PC-9 (cell line): Measurements from ENCODE around the gene TAMALIN. TPM values are rescaled to one million over a fixed set of nuclear protein-coding genes. Genes with fewer than 3 reads are reported as not detected.

Experiments used
- Bru-seq: library from RNA; stranded (reverse); fragments of 400-500 nt; gene quantifications from one replicate; lab custom pipeline; 2021; lab: Mats Ljungman, UMichigan
- BruChase-seq, 2 experiments: library from RNA; stranded (reverse); fragments of 400-500 nt; gene quantifications; one replicate each; lab custom pipeline; 2021; lab: Mats Ljungman, UMichigan
- BruUV-seq: library from RNA; stranded (reverse); fragments of 400-500 nt; replicated peaks from 2 replicates; lab custom pipeline; 2021; lab: Mats Ljungman, UMichigan
- CTCF ChIA-PET: fragments of 300-600 bp; sonication (Branson Sonifier 250); formaldehyde crosslinking; loops from one replicate; lab custom pipeline; 2022; ENCODE audit warnings: antibody characterized with exemption; lab: Charles Lee
- POLR2A ChIA-PET: fragments of 300-600 bp; sonication (Branson Sonifier 250); formaldehyde crosslinking; loops from one replicate; lab custom pipeline; 2022; ENCODE audit warnings: antibody characterized with exemption; ENCODE audit not compliant: unreplicated experiment; lab: Charles Lee
- DNase-seq, 2 experiments: peaks; one replicate each; pipeline versions ENCODE4 v3.0.0 to v3.0.0-alpha.2; 2015 to 2022; ENCODE audit warnings: mixed read lengths in 1 of 2
- H2AFZ ChIP-seq: fragments of 200-600 bp; sonication (generic); 2 replicates; pipeline ENCODE4 v1.8.1; 2017; ENCODE audit warnings: antibody characterized with exemption
- H3F3A ChIP-seq: fragments of 200-600 bp; sonication (generic); 2 replicates; pipeline ENCODE4 v1.8.1; 2017; ENCODE audit warnings: antibody characterized with exemption, mild to moderate bottlenecking, low read depth; ENCODE audit not compliant: insufficient read depth
- H3K27ac ChIP-seq: fragments of 200-600 bp; sonication (generic); 2 replicates; pipeline ENCODE4 v1.6.1; 2016; ENCODE audit warnings: mixed run types
- H3K27me3 ChIP-seq: fragments of 200-600 bp; sonication (generic); 2 replicates; pipeline ENCODE4 v1.6.1; 2016; ENCODE audit warnings: low read depth, mixed run types; ENCODE audit not compliant: insufficient read depth
- H3K36me3 ChIP-seq: fragments of 200-600 bp; sonication (generic); 2 replicates; pipeline ENCODE4 v1.6.1; 2016; ENCODE audit warnings: low read depth, mixed run types
- H3K4me1 ChIP-seq: fragments of 200-600 bp; sonication (generic); replicated peaks from 2 replicates; pipeline ENCODE4 v1.6.1; 2016; ENCODE audit warnings: mixed run types; ENCODE audit not compliant: insufficient read depth
- H3K4me2 ChIP-seq: fragments of 200-600 bp; sonication (generic); 2 replicates; pipeline ENCODE4 v1.6.1; 2017; ENCODE audit warnings: mixed run types
- H3K4me3 ChIP-seq: fragments of 200-600 bp; sonication (generic); 2 replicates; pipeline ENCODE4 v1.6.1; 2016; ENCODE audit warnings: mixed run types
- H3K79me2 ChIP-seq: fragments of 200-600 bp; sonication (generic); 2 replicates; pipeline ENCODE4 v1.6.1; 2017; ENCODE audit warnings: low read depth, mixed run types
- H3K9me2 ChIP-seq: fragments of 200-600 bp; sonication (generic); 2 replicates; pipeline ENCODE4 v1.8.1; 2017; ENCODE audit warnings: mild to moderate bottlenecking; ENCODE audit not compliant: insufficient read depth
- H3K9me3 ChIP-seq: fragments of 200-600 bp; sonication (generic); 2 replicates; pipeline ENCODE4 v1.8.1; 2016; ENCODE audit warnings: low read depth; ENCODE audit not compliant: insufficient read depth
- H4K20me1 ChIP-seq: fragments of 200-600 bp; sonication (generic); 2 replicates; pipeline ENCODE4 v1.8.1; 2017; ENCODE audit not compliant: insufficient read depth
- EZH2 ChIP-seq: fragments of 200-600 bp; sonication (generic); IDR thresholded peaks from 2 replicates; pipeline ENCODE4 v1.8.0; 2017; ENCODE audit warnings: antibody characterized with exemption, low read depth
- intact Hi-C: fragments of 100-400 bp; cut with micrococcal nuclease; formaldehyde crosslinking; loops from one replicate; pipeline ENCODE4 v1.10.0; 2022; ENCODE audit not compliant: unreplicated experiment
- long read RNA-seq: library from polyadenylated mRNA; stranded (forward); transcript quantifications from one replicate; pipeline ENCODE4 v2.0.0, GENCODE V29; 2022
- total RNA-seq: library from RNA; stranded (reverse); gene quantifications from 2 replicates; pipeline ENCODE4 v1.2.3, GENCODE V29; 2021
- TF ChIP-seq, protein P1 (sequence below): fragments of 200-600 bp; sonication (generic); conservative IDR thresholded peaks from 2 replicates; pipeline ENCODE4 v1.6.1; 2017; ENCODE audit warnings: mixed run types, antibody characterized with exemption, mild to moderate bottlenecking, moderate library complexity

Gene TAMALIN
- 0.50 TPM in 1 of 2 replicates, not detected in the other for total RNA-seq
- percentile 7 among the genes with signal in this experiment for Bru-seq, nascent RNA
- BruChase-seq, experiment 1, labeled RNA remaining after a 2-hour chase: percentile 28 among the genes with signal in this experiment
- BruChase-seq, experiment 2, labeled RNA remaining after a 6-hour chase: percentile 30 among the genes with signal in this experiment
- long read RNA-seq: 0 reads

DNA sequence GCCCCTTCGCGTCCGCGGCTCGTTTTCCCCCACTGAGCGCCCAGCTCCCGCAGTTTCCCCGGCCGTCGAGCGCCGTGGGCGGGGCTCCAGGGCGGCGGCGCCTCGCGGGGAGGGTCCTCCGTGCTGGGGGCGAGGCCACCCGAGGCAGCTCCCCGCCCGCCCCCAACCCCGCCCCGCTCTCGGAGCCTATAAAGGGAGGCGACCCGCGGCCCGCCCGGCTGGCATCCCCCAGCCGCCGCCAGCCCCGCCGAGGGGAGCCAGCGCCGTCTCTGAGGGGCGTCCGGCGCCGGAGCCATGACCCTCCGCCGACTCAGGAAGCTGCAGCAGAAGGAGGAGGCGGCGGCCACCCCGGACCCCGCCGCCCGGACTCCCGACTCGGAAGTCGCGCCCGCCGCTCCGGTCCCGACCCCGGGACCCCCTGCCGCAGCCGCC lies at the start of gene TAMALIN:
Gene TAMALIN (plus strand): TSS at position 221 of the 432 bp plus-strand sequence. CDS start 74 bp downstream, at position 295.
- H3K79me2 ChIP-seq: no peaks in the 10 kb centered on the region
- no peak for TF ChIP-seq EZH2
- TF ChIP-seq, protein P1, sequence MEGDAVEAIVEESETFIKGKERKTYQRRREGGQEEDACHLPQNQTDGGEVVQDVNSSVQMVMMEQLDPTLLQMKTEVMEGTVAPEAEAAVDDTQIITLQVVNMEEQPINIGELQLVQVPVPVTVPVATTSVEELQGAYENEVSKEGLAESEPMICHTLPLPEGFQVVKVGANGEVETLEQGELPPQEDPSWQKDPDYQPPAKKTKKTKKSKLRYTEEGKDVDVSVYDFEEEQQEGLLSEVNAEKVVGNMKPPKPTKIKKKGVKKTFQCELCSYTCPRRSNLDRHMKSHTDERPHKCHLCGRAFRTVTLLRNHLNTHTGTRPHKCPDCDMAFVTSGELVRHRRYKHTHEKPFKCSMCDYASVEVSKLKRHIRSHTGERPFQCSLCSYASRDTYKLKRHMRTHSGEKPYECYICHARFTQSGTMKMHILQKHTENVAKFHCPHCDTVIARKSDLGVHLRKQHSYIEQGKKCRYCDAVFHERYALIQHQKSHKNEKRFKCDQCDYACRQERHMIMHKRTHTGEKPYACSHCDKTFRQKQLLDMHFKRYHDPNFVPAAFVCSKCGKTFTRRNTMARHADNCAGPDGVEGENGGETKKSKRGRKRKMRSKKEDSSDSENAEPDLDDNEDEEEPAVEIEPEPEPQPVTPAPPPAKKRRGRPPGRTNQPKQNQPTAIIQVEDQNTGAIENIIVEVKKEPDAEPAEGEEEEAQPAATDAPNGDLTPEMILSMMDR: no peak
- ChIA-PET CTCF (no interaction called here), POLR2A (no interaction called here)
- no peaks in the 10 kb centered on the region for H3K9me3 ChIP-seq
- H3K4me3 ChIP-seq: no peak within 1 kb of the TSS
- H3K27me3 ChIP-seq: no peaks in the 10 kb centered on the region
- no peaks in the 10 kb centered on the region for H3K4me1 ChIP-seq
- H3K27ac ChIP-seq: no peak within 1 kb of the TSS
- H3K36me3 ChIP-seq: no peaks in the 10 kb centered on the region
- DNase-seq: no peak
- no peaks in the 10 kb centered on the region for H4K20me1 ChIP-seq
- no peak within 1 kb of the TSS for H3K4me2 ChIP-seq
- H3K9me2 ChIP-seq: no peaks in the 10 kb centered on the region
- intact Hi-C loops: no loop called here
- no peak within 1 kb of the TSS for H2AFZ ChIP-seq
- BruUV-seq: no TSS peak
- 0 out of 2 replicates have a peak, but pooled peaks cover 4% of the 10 kb centered on the region for H3F3A ChIP-seq

DNA sequence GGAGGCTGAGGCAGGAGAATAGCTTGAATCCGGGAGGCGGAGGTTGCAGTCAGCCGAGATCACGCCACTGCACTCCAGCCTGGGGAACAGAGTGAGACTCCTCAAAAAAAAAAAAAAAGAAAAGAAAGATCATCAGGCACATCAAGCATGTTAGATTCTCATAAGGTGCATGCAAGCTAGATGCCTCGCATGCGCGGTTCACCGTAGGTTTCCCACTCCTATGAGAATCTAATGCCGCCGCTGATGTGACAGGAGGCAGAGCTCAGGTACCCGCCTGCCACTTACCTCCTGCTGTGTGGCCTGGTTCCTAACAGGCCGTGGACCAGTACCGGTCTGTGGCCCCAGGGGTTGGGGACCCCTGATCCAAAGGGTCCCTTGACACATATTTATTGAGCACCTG lies 48.2 kb upstream of the TAMALIN start:
- H3K4me3 ChIP-seq: no peak overlapping the region
- CTCF ChIA-PET: no interaction called here
- POLR2A ChIA-PET: no interaction called here
- no TSS peak for BruUV-seq
- H3K27me3 ChIP-seq: no peaks in the 10 kb centered on the region
- peaks cover 22% of the 10 kb centered on the region for H3K4me1 ChIP-seq
- H3K9me2 ChIP-seq: no peaks in the 10 kb centered on the region
- H3K79me2 ChIP-seq: peaks cover 34% of the 10 kb centered on the region
- H2AFZ ChIP-seq: no peak overlapping the region
- peaks cover 3% of the 10 kb centered on the region; the same call in 1 of the 2 replicates for H4K20me1 ChIP-seq
- H3K9me3 ChIP-seq: no peaks in the 10 kb centered on the region
- no peak for TF ChIP-seq EZH2
- TF ChIP-seq, protein P1: no peak
- no peak for DNase-seq
- intact Hi-C loops: no loop called here
- no peaks in the 10 kb centered on the region; the same call in 1 of the 2 replicates for H3F3A ChIP-seq
- H3K27ac ChIP-seq: no peak overlapping the region
- H3K4me2 ChIP-seq: no peak overlapping the region
- H3K36me3 ChIP-seq: no peaks in the 10 kb centered on the region; the same call in 1 of the 2 replicates

DNA sequence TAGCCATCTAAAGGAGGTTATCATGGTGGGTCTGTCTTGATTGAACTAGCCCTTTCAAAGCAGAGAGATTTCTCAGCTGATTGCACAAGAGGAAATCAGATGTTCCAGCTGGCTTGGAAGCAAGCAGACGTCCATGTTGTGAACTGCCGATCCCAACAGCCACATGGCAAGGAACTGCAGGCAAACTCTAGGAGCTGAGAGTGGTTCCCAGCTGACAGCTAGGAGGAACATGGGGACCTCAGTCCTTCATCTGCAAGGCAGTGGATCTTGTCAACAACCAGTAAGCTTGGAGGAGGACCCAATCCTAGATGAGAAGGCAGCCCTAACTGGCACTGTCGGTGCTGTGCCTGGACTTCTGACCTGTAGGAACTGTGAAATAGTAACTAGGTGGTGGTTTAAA lies 47.5 kb upstream of the TAMALIN start:
- intact Hi-C loops: no loop called here
- no TSS peak for BruUV-seq
- Histone ChIP-seq H3K4me3 (no peak overlapping the region), H3K4me1 (peaks cover 15% of the 10 kb centered on the region), H3K9me2 (no peaks in the 10 kb centered on the region), H3K36me3 (no peaks in the 10 kb centered on the region; the same call in 1 of the 2 replicates), H4K20me1 (peaks cover 3% of the 10 kb centered on the region; the same call in 1 of the 2 replicates), H3K27me3 (no peaks in the 10 kb centered on the region), H3K79me2 (peaks cover 34% of the 10 kb centered on the region), H2AFZ (no peak overlapping the region), H3F3A (no peaks in the 10 kb centered on the region; the same call in 1 of the 2 replicates), H3K4me2 (no peak overlapping the region), H3K9me3 (no peaks in the 10 kb centered on the region), H3K27ac (no peak overlapping the region)
- DNase-seq: no peak
- ChIA-PET POLR2A (no interaction called here), CTCF (no interaction called here)
- no peak for TF ChIP-seq EZH2
- TF ChIP-seq, protein P1: no peak
